Astrocyte of the cerebellum (primary cell): ENCODE results near the gene ZNF862.

Experiments used
- DNase-seq: peaks from one replicate; pipeline ENCODE4 v3.0.0-alpha.2; 2011; ENCODE audit warnings: low read depth
- H3K4me3 ChIP-seq: 2 replicates; pipeline ENCODE4 v1.5.1; 2011; ENCODE audit warnings: mild to moderate bottlenecking, low read depth, low read length, moderate library complexity
- in situ Hi-C: cut with HindIII; loops from 2 replicates; pipeline ENCODE4 v1.10.0; 2017; ENCODE audit warnings: low sequenced_read_pairs
- TF ChIP-seq, protein P1 (sequence below): IDR thresholded peaks from 2 replicates; pipeline ENCODE4 v1.5.1; 2012; ENCODE audit warnings: low read length, low read depth, moderate library complexity, mild to moderate bottlenecking; ENCODE audit errors: missing control alignments

Gene ZNF862

GRCh38 chr7:149838992-149839408 lies 825 bp downstream of the ZNF862 start:
- H3K4me3 ChIP-seq: peak overlapping the region; percentile 83
- in situ Hi-C loops: no loop called here
- no peak for DNase-seq

DNA sequence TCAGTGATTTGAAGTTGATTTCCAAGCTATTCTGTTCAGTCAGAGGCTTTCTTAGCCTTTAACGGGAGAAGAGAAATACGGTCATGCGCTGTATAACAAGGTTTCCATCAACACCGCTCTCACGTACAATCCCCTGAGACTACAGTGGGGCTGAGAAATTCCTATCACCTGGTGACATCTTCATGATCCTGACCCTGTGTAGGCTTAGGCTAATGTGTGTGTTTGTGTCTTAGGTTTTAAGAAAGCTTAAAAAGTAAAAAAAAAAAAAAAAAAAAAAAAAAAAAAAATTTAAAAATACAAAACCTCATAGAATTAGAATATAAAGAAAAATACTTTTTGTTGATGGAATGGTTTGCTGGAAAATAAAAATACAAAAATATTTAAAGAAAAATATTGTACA lies 1.8 kb downstream of the ZNF862 start:
- in situ Hi-C loops: no loop called here
- TF ChIP-seq, protein P1, sequence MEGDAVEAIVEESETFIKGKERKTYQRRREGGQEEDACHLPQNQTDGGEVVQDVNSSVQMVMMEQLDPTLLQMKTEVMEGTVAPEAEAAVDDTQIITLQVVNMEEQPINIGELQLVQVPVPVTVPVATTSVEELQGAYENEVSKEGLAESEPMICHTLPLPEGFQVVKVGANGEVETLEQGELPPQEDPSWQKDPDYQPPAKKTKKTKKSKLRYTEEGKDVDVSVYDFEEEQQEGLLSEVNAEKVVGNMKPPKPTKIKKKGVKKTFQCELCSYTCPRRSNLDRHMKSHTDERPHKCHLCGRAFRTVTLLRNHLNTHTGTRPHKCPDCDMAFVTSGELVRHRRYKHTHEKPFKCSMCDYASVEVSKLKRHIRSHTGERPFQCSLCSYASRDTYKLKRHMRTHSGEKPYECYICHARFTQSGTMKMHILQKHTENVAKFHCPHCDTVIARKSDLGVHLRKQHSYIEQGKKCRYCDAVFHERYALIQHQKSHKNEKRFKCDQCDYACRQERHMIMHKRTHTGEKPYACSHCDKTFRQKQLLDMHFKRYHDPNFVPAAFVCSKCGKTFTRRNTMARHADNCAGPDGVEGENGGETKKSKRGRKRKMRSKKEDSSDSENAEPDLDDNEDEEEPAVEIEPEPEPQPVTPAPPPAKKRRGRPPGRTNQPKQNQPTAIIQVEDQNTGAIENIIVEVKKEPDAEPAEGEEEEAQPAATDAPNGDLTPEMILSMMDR: no peak
- H3K4me3 ChIP-seq: no peak overlapping the region
- no peak for DNase-seq

More at GRCh38 chr7:149838992-149839408, 825 bp downstream of the ZNF862 start:
- TF ChIP-seq, protein P1: no peak

GRCh38 chr7:149843566-149843965 lies 5.4 kb downstream of the ZNF862 start:
- H3K4me3 ChIP-seq: no peak overlapping the region
- DNase-seq: no peak
- in situ Hi-C loops: no loop called here
- TF ChIP-seq, protein P1: no peak

DNA sequence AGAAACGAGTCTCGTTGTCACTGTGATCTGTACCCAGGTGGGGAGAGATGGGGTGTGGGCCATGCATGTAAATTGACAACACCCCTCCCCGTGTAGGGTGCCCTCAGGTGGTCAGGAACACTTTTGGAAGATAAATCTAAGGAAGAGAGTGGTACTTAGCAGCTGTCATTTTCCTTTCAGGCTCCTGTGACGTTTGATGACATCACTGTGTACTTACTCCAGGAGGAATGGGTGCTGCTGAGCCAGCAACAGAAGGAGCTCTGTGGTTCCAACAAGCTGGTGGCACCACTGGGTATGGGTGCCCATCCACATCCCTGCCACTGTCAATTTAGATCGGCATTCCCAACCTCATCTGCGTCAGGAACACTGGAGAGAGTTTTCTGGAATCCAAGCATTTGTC lies 6.3 kb downstream of the ZNF862 start:
- H3K4me3 ChIP-seq: no peak overlapping the region
- in situ Hi-C loops: no loop called here
- TF ChIP-seq, protein P1: no peak
- no peak for DNase-seq

GRCh38 chr7:149845257-149845980 lies 7.2 kb downstream of the ZNF862 start:
- H3K4me3 ChIP-seq: no peak overlapping the region
- in situ Hi-C loops: no loop called here
- TF ChIP-seq, protein P1: no peak
- DNase-seq: no peak

GRCh38 chr7:149846021-149846420 lies 7.8 kb downstream of the ZNF862 start:
- TF ChIP-seq, protein P1: no peak
- DNase-seq: no peak
- no peak overlapping the region for H3K4me3 ChIP-seq
- in situ Hi-C loops: no loop called here
